WTC11 (cell line): ENCODE measurements around the gene MRPL28. TPM values are rescaled to one million over a fixed set of nuclear protein-coding genes. Genes with fewer than 3 reads are reported as not detected.

Source experiments
- ATAC-seq: fragments of 200-7000 bp; cut with Tn5 transposase; 2 replicates; pipeline ENCODE4 v1.10.0; 2021; ENCODE audit warnings: mild to moderate bottlenecking, moderate library complexity
- CTCF ChIA-PET: fragments of 300-600 bp; sonication (Branson Sonifier 250); formaldehyde crosslinking; loops from one replicate; lab custom pipeline; 2021; ENCODE audit warnings: antibody characterized with exemption; lab: Charles Lee
- POLR2A ChIA-PET: fragments of 350-600 bp; sonication (Branson Sonifier 250); formaldehyde crosslinking; loops from one replicate; lab custom pipeline; 2021; ENCODE audit warnings: antibody characterized with exemption; lab: Charles Lee
- DNase-seq: peaks from one replicate; pipeline ENCODE4 v3.0.0; 2021; ENCODE audit warnings: low spot score
- H3K27ac Mint-ChIP-seq: 2 replicates; pipeline ENCODE4 v1.8.0; 2021; ENCODE audit warnings: mixed read lengths
- H3K27me3 Mint-ChIP-seq: 2 replicates; pipeline ENCODE4 v1.8.0; 2021; ENCODE audit warnings: low read depth, mild to moderate bottlenecking, moderate library complexity, mixed read lengths
- H3K36me3 Mint-ChIP-seq: 2 replicates; pipeline ENCODE4 v1.8.0; 2021; ENCODE audit warnings: mixed read lengths
- H3K4me1 Mint-ChIP-seq: 2 replicates; pipeline ENCODE4 v1.8.0; 2022; ENCODE audit warnings: mixed read lengths
- H3K4me3 Mint-ChIP-seq: 2 replicates; pipeline ENCODE4 v1.8.0; 2021; ENCODE audit warnings: mild to moderate bottlenecking, moderate library complexity, mixed read lengths
- H3K9me3 Mint-ChIP-seq: 2 replicates; pipeline ENCODE4 v1.8.0; 2021; ENCODE audit warnings: mixed read lengths
- CBFB ChIP-seq: sonication (generic); formaldehyde crosslinking; IDR thresholded peaks from 2 replicates; pipeline ENCODE4 v1.8.1; 2022; ENCODE audit warnings: mild to moderate bottlenecking, low read depth, missing genetic modification reagents
- EMX1 ChIP-seq: fragments of 250-450 bp; sonication (Bioruptor Pico); IDR thresholded peaks from 2 replicates; pipeline ENCODE4 v1.8.0; 2021; ENCODE audit warnings: mild to moderate bottlenecking
- ERG ChIP-seq: fragments of 250-450 bp; sonication (Bioruptor Pico); IDR thresholded peaks from 2 replicates; pipeline ENCODE4 v1.8.0; 2021; ENCODE audit warnings: mild to moderate bottlenecking
- FOXJ3 ChIP-seq: sonication (generic); formaldehyde crosslinking; IDR thresholded peaks from 2 replicates; pipeline ENCODE4 v1.9.0; 2021; ENCODE audit warnings: missing genetic modification reagents, mild to moderate bottlenecking, borderline replicate concordance
- FOXK1 ChIP-seq: sonication (generic); formaldehyde crosslinking; IDR thresholded peaks from 2 replicates; pipeline ENCODE4 v1.8.0; 2022; ENCODE audit warnings: mild to moderate bottlenecking, moderate library complexity, missing genetic modification reagents
- GTF2I ChIP-seq: fragments of 250-450 bp; sonication (Bioruptor Pico); conservative IDR thresholded peaks from 2 replicates; pipeline ENCODE4 v1.4.0; 2021; ENCODE audit warnings: mild to moderate bottlenecking
- JAZF1 ChIP-seq: fragments of 250-450 bp; sonication (Bioruptor Pico); IDR thresholded peaks from 2 replicates; pipeline ENCODE4 v1.9.0; 2021; ENCODE audit warnings: moderate library complexity, mild to moderate bottlenecking, inconsistent platforms
- JUN ChIP-seq: sonication (generic); formaldehyde crosslinking; IDR thresholded peaks from 2 replicates; pipeline ENCODE4 v1.8.0; 2023; ENCODE audit warnings: mild to moderate bottlenecking, missing genetic modification reagents
- MAX ChIP-seq: sonication (generic); formaldehyde crosslinking; IDR thresholded peaks from 2 replicates; pipeline ENCODE4 v1.8.0; 2022; ENCODE audit warnings: mild to moderate bottlenecking, missing genetic modification reagents
- MLX ChIP-seq: sonication (generic); formaldehyde crosslinking; IDR thresholded peaks from 2 replicates; pipeline ENCODE4 v1.8.1; 2023; ENCODE audit warnings: mild to moderate bottlenecking, missing genetic modification reagents, moderate library complexity
- MYBL2 ChIP-seq: sonication (generic); formaldehyde crosslinking; IDR thresholded peaks from 2 replicates; pipeline ENCODE4 v1.8.1; 2023; ENCODE audit warnings: mild to moderate bottlenecking, moderate library complexity, missing genetic modification reagents
- NR1H2 ChIP-seq: sonication (generic); formaldehyde crosslinking; IDR thresholded peaks from 2 replicates; pipeline ENCODE4 v1.9.0; 2021; ENCODE audit warnings: mild to moderate bottlenecking, moderate library complexity, missing genetic modification reagents
- OVOL2 ChIP-seq: fragments of 250-450 bp; sonication (Bioruptor Pico); IDR thresholded peaks from 2 replicates; pipeline ENCODE4 v1.9.0; 2021; ENCODE audit warnings: mild to moderate bottlenecking, borderline replicate concordance
- PRDM15 ChIP-seq: sonication (generic); formaldehyde crosslinking; IDR thresholded peaks from 2 replicates; pipeline ENCODE4 v1.8.0; 2022; ENCODE audit warnings: missing genetic modification reagents
- RELA ChIP-seq: sonication (generic); formaldehyde crosslinking; IDR thresholded peaks from 2 replicates; pipeline ENCODE4 v1.8.1; 2022; ENCODE audit warnings: missing genetic modification reagents, mild to moderate bottlenecking, borderline replicate concordance
- SOX15 ChIP-seq: fragments of 250-450 bp; sonication (Bioruptor Pico); IDR thresholded peaks from 2 replicates; pipeline ENCODE4 v1.9.0; 2021; ENCODE audit warnings: mild to moderate bottlenecking
- SP1 ChIP-seq: sonication (generic); formaldehyde crosslinking; conservative IDR thresholded peaks from 2 replicates; pipeline ENCODE4 v1.8.1; 2022; ENCODE audit warnings: missing genetic modification reagents
- ZNF317 ChIP-seq: sonication (generic); formaldehyde crosslinking; IDR thresholded peaks from 2 replicates; pipeline ENCODE4 v1.8.1; 2023; ENCODE audit warnings: low read depth, mild to moderate bottlenecking, moderate library complexity, missing genetic modification reagents, borderline replicate concordance
- total RNA-seq: library from RNA; stranded (reverse); gene quantifications from 3 replicates; pipeline ENCODE4 v1.2.3, GENCODE V29; 2021
- TF ChIP-seq, protein P1 (sequence below): sonication (generic); formaldehyde crosslinking; IDR thresholded peaks from 2 replicates; pipeline ENCODE4 v1.8.0; 2022; ENCODE audit warnings: mild to moderate bottlenecking, missing genetic modification reagents
- TF ChIP-seq, protein P2 (sequence below): fragments of 250-450 bp; sonication (Bioruptor Pico); IDR thresholded peaks from 2 replicates; pipeline ENCODE4 v1.9.0; 2021; ENCODE audit warnings: moderate library complexity, mild to moderate bottlenecking, inconsistent platforms, borderline replicate concordance
- TF ChIP-seq, protein P3 (sequence below): fragments of 200-600 bp; IDR thresholded peaks from 2 replicates; pipeline ENCODE4 v1.8.0; 2022; ENCODE audit warnings: antibody characterized with exemption

Gene MRPL28
- total RNA-seq, 1 experiment from 2014 or later, result 119 TPM

DNA sequence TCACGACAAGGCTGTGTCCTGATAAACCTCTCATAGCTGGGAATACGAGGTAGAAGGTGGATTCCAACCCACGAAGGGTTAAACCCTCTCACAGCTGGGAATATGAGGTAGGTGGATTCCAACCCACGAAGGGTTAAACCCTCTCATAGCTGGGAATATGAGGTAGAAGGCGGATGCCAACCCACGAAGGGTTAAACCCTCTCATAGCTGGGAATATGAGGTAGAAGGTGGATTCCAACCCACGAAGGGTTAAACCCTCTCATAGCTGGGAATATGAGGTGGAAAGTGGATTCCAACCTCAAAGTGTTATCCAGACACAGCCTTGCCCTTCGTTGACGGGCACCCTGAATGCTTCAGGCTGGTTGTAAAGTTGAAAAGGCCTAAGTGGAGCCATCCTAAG, 48.8 kb downstream of the MRPL28 start:
- DNase-seq (no peak), ATAC-seq (no peak)
- peaks cover 30% of the 10 kb centered on the region for H3K4me1 Mint-ChIP-seq
- H3K4me3 Mint-ChIP-seq, result no peak overlapping the region
- no peaks in the 10 kb centered on the region for H3K9me3 Mint-ChIP-seq
- POLR2A ChIA-PET, result interaction anchor here (0.5 to 0.6 kb wide), 2 partner anchors 18 to 215 kb away, joined by 3 to 4 read pairs; no protein-coding TSS in a partner anchor
- peak overlapping the region; percentile 83; the same call in 1 of the 2 replicates for H3K27ac Mint-ChIP-seq
- H3K27me3 Mint-ChIP-seq, result no peaks in the 10 kb centered on the region
- peaks cover 4% of the 10 kb centered on the region; the same call in 1 of the 2 replicates for H3K36me3 Mint-ChIP-seq
- CTCF ChIA-PET, result interaction anchor here (0.7 to 1.4 kb wide), 4 partner anchors 10 to 214 kb away, joined by 3 to 4 read pairs (median 3); no protein-coding TSS in a partner anchor
- TF ChIP-seq ZNF317 (CRISPR knock-in tag), result no peak
- TF ChIP-seq NR1H2 (CRISPR knock-in tag), result no peak
- no peak for TF ChIP-seq MYBL2 (CRISPR knock-in tag)
- no peak for TF ChIP-seq SOX15 (CRISPR knock-in tag)
- TF ChIP-seq JAZF1 (CRISPR knock-in tag), result no peak
- no peak for TF ChIP-seq SP1
- no peak for TF ChIP-seq FOXK1
- TF ChIP-seq CBFB (CRISPR knock-in tag), result no peak

DNA sequence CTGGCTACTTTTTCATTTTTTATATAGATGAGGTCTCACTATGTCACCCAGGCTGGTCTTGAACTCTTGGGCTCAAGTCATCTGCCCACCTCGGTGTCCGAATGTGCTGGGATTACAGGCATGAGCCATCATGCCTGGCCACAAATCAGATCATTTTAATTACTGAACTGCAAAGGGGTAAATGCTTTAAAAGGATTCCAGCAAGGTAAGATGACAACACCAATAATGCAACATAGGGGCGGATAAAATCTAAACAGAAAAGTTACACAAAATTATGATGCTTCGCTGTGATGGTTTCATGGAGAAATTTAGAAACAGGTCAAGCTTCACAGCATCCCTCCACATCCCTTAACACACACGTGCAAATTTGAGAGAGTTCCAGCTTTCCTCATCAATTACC, 50.1 kb downstream of the MRPL28 start:
- no peak for TF ChIP-seq OVOL2 (CRISPR knock-in tag)
- no peak for TF ChIP-seq GTF2I
- no peak for TF ChIP-seq ERG
- no peak for TF ChIP-seq JUN (CRISPR knock-in tag)
- no peak for TF ChIP-seq EMX1 (CRISPR knock-in tag)
- no peak for TF ChIP-seq RELA (CRISPR knock-in tag)
- TF ChIP-seq, protein P1, sequence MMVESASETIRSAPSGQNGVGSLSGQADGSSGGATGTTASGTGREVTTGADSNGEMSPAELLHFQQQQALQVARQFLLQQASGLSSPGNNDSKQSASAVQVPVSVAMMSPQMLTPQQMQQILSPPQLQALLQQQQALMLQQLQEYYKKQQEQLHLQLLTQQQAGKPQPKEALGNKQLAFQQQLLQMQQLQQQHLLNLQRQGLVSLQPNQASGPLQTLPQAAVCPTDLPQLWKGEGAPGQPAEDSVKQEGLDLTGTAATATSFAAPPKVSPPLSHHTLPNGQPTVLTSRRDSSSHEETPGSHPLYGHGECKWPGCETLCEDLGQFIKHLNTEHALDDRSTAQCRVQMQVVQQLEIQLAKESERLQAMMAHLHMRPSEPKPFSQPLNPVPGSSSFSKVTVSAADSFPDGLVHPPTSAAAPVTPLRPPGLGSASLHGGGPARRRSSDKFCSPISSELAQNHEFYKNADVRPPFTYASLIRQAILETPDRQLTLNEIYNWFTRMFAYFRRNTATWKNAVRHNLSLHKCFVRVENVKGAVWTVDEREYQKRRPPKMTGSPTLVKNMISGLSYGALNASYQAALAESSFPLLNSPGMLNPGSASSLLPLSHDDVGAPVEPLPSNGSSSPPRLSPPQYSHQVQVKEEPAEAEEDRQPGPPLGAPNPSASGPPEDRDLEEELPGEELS (CRISPR knock-in tag), result no peak
- no peak for TF ChIP-seq PRDM15
- TF ChIP-seq FOXJ3, result no peak
- no peak for TF ChIP-seq MAX
- no peak for TF ChIP-seq MLX (CRISPR knock-in tag)
- TF ChIP-seq, protein P2, sequence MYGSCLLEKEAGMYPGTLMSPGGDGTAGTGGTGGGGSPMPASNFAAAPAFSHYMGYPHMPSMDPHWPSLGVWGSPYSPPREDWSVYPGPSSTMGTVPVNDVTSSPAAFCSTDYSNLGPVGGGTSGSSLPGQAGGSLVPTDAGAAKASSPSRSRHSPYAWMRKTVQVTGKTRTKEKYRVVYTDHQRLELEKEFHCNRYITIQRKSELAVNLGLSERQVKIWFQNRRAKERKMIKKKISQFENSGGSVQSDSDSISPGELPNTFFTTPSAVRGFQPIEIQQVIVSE, result no peak
- TF ChIP-seq, protein P3, sequence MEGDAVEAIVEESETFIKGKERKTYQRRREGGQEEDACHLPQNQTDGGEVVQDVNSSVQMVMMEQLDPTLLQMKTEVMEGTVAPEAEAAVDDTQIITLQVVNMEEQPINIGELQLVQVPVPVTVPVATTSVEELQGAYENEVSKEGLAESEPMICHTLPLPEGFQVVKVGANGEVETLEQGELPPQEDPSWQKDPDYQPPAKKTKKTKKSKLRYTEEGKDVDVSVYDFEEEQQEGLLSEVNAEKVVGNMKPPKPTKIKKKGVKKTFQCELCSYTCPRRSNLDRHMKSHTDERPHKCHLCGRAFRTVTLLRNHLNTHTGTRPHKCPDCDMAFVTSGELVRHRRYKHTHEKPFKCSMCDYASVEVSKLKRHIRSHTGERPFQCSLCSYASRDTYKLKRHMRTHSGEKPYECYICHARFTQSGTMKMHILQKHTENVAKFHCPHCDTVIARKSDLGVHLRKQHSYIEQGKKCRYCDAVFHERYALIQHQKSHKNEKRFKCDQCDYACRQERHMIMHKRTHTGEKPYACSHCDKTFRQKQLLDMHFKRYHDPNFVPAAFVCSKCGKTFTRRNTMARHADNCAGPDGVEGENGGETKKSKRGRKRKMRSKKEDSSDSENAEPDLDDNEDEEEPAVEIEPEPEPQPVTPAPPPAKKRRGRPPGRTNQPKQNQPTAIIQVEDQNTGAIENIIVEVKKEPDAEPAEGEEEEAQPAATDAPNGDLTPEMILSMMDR, result no peak
- no peaks in the 10 kb centered on the region for H3K27me3 Mint-ChIP-seq
- POLR2A ChIA-PET, result no interaction called here
- H3K4me3 Mint-ChIP-seq, result no peak overlapping the region
- H3K36me3 Mint-ChIP-seq, result peaks cover 4% of the 10 kb centered on the region; the same call in 1 of the 2 replicates
- ATAC-seq (no peak), DNase-seq (no peak)
- CTCF ChIA-PET, result interaction anchor here (0.5 to 1.8 kb wide), 3 partner anchors 16 to 1330 kb away, joined by 3 to 5 read pairs (median 3); partner anchors contain the start of gene AXIN1
- H3K9me3 Mint-ChIP-seq, result no peaks in the 10 kb centered on the region
- peak overlapping the region; percentile 82 for H3K27ac Mint-ChIP-seq
- peaks cover 24% of the 10 kb centered on the region for H3K4me1 Mint-ChIP-seq
